IMR-90 (cell line): ENCODE measurements around the gene CRTAP. TPM values are rescaled to one million over a fixed set of nuclear protein-coding genes. Genes with fewer than 3 reads are reported as not detected.

Source experiments
- ATAC-seq: fragments of 200-7000 bp; cut with Tn5 transposase; 2 replicates; pipeline ENCODE4 v1.9.1; 2020; ENCODE audit warnings: low read depth, mild to moderate bottlenecking, moderate library complexity
- BruUV-seq: library from RNA; stranded (reverse); fragments of 400-500 nt; replicated peaks from 2 replicates; lab custom pipeline; 2021; lab: Mats Ljungman, UMichigan
- CTCF ChIA-PET: fragments of 300-600 bp; formaldehyde crosslinking; extraction: SDS; loops from one replicate; lab custom pipeline; 2021; ENCODE audit warnings: antibody characterized with exemption; lab: Yijun Ruan, JAX
- POLR2A ChIA-PET: fragments of 300-600 bp; sonication (Branson Sonifier 250); formaldehyde crosslinking; loops from one replicate; lab custom pipeline; 2022; ENCODE audit warnings: antibody characterized with exemption; ENCODE audit not compliant: unreplicated experiment; lab: Charles Lee
- DNase-seq: peaks from one replicate; pipeline ENCODE4 v3.0.0; 2013
- H2AFZ ChIP-seq: replicated peaks from 2 replicates; pipeline ENCODE3; 2013; ENCODE audit warnings: low read length, mild to moderate bottlenecking; ENCODE audit not compliant: poor library complexity
- H2AK5ac ChIP-seq: 2 replicates; pipeline ENCODE4 v1.6.1; 2013; ENCODE audit warnings: low read depth, low read length, inconsistent platforms
- H2AK9ac ChIP-seq: replicated peaks from 2 replicates; pipeline ENCODE3; 2013; ENCODE audit warnings: mild to moderate bottlenecking, low read depth, low read length, moderate library complexity; ENCODE audit not compliant: poor library complexity
- H2BK120ac ChIP-seq: 2 replicates; pipeline ENCODE4 v1.6.1; 2013; ENCODE audit warnings: low read depth, low read length, inconsistent platforms
- H2BK15ac ChIP-seq: 3 replicates; pipeline ENCODE4 v1.6.1; 2013; ENCODE audit warnings: low read depth, low read length, inconsistent platforms
- H2BK20ac ChIP-seq: 2 replicates; pipeline ENCODE4 v1.6.1; 2013; ENCODE audit warnings: low read depth, mild to moderate bottlenecking, inconsistent platforms, low read length, moderate library complexity
- H2BK5ac ChIP-seq: 2 replicates; pipeline ENCODE4 v1.6.1; 2013; ENCODE audit warnings: mild to moderate bottlenecking, low read depth, low read length, inconsistent platforms; ENCODE audit not compliant: poor library complexity, severe bottlenecking
- H3K14ac ChIP-seq: replicated peaks from 2 replicates; pipeline ENCODE4 v1.6.1; 2013; ENCODE audit warnings: low read depth, low read length, inconsistent platforms
- H3K18ac ChIP-seq: 2 replicates; pipeline ENCODE4 v1.6.1; 2013; ENCODE audit warnings: low read depth, low read length, control low read depth
- H3K23ac ChIP-seq: 2 replicates; pipeline ENCODE4 v1.6.1; 2013; ENCODE audit warnings: low read depth, low read length, inconsistent platforms
- H3K27ac ChIP-seq: 2 replicates; pipeline ENCODE4 v1.5.1; 2013; ENCODE audit warnings: mild to moderate bottlenecking, control low read depth, low read length; ENCODE audit not compliant: insufficient read depth
- H3K27me3 ChIP-seq: 2 replicates; pipeline ENCODE4 v1.6.1; 2013; ENCODE audit warnings: low read length; ENCODE audit not compliant: control insufficient read depth, insufficient read depth
- H3K36me3 ChIP-seq: 2 replicates; pipeline ENCODE4 v1.6.1; 2013; ENCODE audit warnings: low read length, mixed read lengths; ENCODE audit not compliant: control insufficient read depth, insufficient read depth
- H3K4ac ChIP-seq: 2 replicates; pipeline ENCODE4 v1.6.1; 2013; ENCODE audit warnings: low read depth, low read length, inconsistent platforms
- H3K4me1 ChIP-seq: 2 replicates; pipeline ENCODE4 v1.6.1; 2013; ENCODE audit warnings: low read length, mixed read lengths; ENCODE audit not compliant: control insufficient read depth, insufficient read depth
- H3K4me2 ChIP-seq: 2 replicates; pipeline ENCODE4 v1.6.1; 2013; ENCODE audit warnings: low read depth, mild to moderate bottlenecking, control low read depth, low read length, moderate library complexity
- H3K4me3 ChIP-seq: 2 replicates; pipeline ENCODE4 v1.5.1; 2013; ENCODE audit warnings: low read depth, mild to moderate bottlenecking, control low read depth, low read length, moderate library complexity; ENCODE audit not compliant: insufficient read depth
- H3K56ac ChIP-seq: 2 replicates; pipeline ENCODE4 v1.6.1; 2013; ENCODE audit warnings: low read length, inconsistent platforms; ENCODE audit not compliant: insufficient read depth; ENCODE audit errors: extremely low read depth
- H3K79me1 ChIP-seq, 2 experiments: 2 replicates each; pipeline ENCODE4 v1.6.1; 2013; ENCODE audit warnings: low read length in 2 of 2, inconsistent platforms in 1 of 2, low read depth in 1 of 2
- H3K9ac ChIP-seq: 2 replicates; pipeline ENCODE4 v1.6.1; 2013; ENCODE audit warnings: low read depth, low read length, control low read depth
- H3K9me1 ChIP-seq: 2 replicates; pipeline ENCODE4 v1.6.1; 2013; ENCODE audit warnings: low read length, inconsistent platforms; ENCODE audit not compliant: insufficient read depth
- H3K9me3 ChIP-seq: 2 replicates; pipeline ENCODE4 v1.6.1; 2013; ENCODE audit warnings: low read length; ENCODE audit not compliant: control insufficient read depth, insufficient read depth
- H4K20me1 ChIP-seq: 2 replicates; pipeline ENCODE4 v1.6.1; 2013; ENCODE audit warnings: low read length, inconsistent platforms; ENCODE audit not compliant: insufficient read depth
- H4K5ac ChIP-seq: 2 replicates; pipeline ENCODE4 v1.6.1; 2013; ENCODE audit warnings: mild to moderate bottlenecking, low read depth, low read length, control low read depth
- H4K8ac ChIP-seq, 2 experiments: 2 replicates each; pipeline ENCODE4 v1.6.1; 2013; ENCODE audit warnings: low read depth in 2 of 2, low read length in 2 of 2, control low read depth in 1 of 2, inconsistent platforms in 1 of 2
- H4K91ac ChIP-seq: 2 replicates; pipeline ENCODE4 v1.6.1; 2013; ENCODE audit warnings: low read depth, low read length, inconsistent platforms; ENCODE audit not compliant: insufficient read depth
- BHLHE40 ChIP-seq: fragments of 150-350 bp; IDR thresholded peaks from 2 replicates; pipeline ENCODE4 v1.6.1; 2016; ENCODE audit warnings: mild to moderate bottlenecking, low read depth, low read length
- CEBPB ChIP-seq: IDR thresholded peaks from 2 replicates; pipeline ENCODE4 v1.6.1; 2012; ENCODE audit warnings: low read depth, low read length, improper control_type of control experiment
- MAFK ChIP-seq: IDR thresholded peaks from 2 replicates; pipeline ENCODE4 v1.6.1; 2012; ENCODE audit warnings: low read depth, low read length, improper control_type of control experiment
- MAZ ChIP-seq: IDR thresholded peaks from 2 replicates; pipeline ENCODE4 v1.6.1; 2012; ENCODE audit warnings: low read depth, mild to moderate bottlenecking, low read length, improper control_type of control experiment, moderate library complexity, borderline replicate concordance
- MXI1 ChIP-seq: IDR thresholded peaks from 2 replicates; pipeline ENCODE4 v1.6.1; 2012; ENCODE audit warnings: low read depth, mild to moderate bottlenecking, low read length, moderate library complexity, borderline replicate concordance
- NFE2L2 ChIP-seq: fragments of 150-350 bp; IDR thresholded peaks from 2 replicates; pipeline ENCODE4 v1.6.1; 2016; ENCODE audit warnings: low read depth, mild to moderate bottlenecking, low read length
- POLR2A ChIP-seq: IDR thresholded peaks from 2 replicates; pipeline ENCODE4 v1.6.1; 2012; ENCODE audit warnings: mild to moderate bottlenecking, low read depth, low read length
- RCOR1 ChIP-seq: IDR thresholded peaks from 2 replicates; pipeline ENCODE4 v1.6.1; 2012; ENCODE audit warnings: mild to moderate bottlenecking, low read length, improper control_type of control experiment; ENCODE audit not compliant: insufficient replicate concordance
- RFX5 ChIP-seq: IDR thresholded peaks from 2 replicates; pipeline ENCODE4 v1.8.0; 2012; ENCODE audit warnings: low read depth, mild to moderate bottlenecking, low read length, moderate library complexity
- WGBS, 2 experiments: methylation state at CpG; one replicate each; pipeline versions ENCODE4 v1.1.5 to v1.1.7; 2013; ENCODE audit warnings: missing lambda C conversion rate in 2 of 2; ENCODE audit not compliant: insufficient read length in 1 of 2; ENCODE audit errors: extremely low coverage in 2 of 2; 5-methylcytosine and 5-hydroxymethylcytosine counted together
- dilution Hi-C: fragments of 300-500 bp; cut with HindIII; formaldehyde crosslinking; loops from one replicate; pipeline ENCODE4 v1.14.3; 2018; ENCODE audit warnings: low sequenced_read_pairs; ENCODE audit not compliant: unreplicated experiment
- in situ Hi-C: fragments of 300-500 bp; cut with MboI; formaldehyde crosslinking; loops from 3 replicates; pipeline ENCODE4 v1.14.3; 2019; ENCODE audit warnings: low sequenced_read_pairs, inconsistent platforms, mixed read lengths
- intact Hi-C: fragments of 100-400 bp; cut with micrococcal nuclease; formaldehyde crosslinking; loops from 2 replicates; pipeline ENCODE4 v1.10.0; 2022
- polyA plus RNA-seq, 3 experiments: library from polyadenylated mRNA; depleted of rRNA; stranded (reverse); fragments of >200 nt; gene quantifications; 2 replicates each; pipeline ENCODE4 v1.2.3, GENCODE V29; 2012; ENCODE audit warnings: low replicate concordance in 1 of 3
- total RNA-seq: library from RNA; depleted of rRNA; stranded (reverse); fragments of >200 nt; gene quantifications from 2 replicates; pipeline ENCODE4 v1.2.3, GENCODE V29; 2012
- TF ChIP-seq, protein P1 (sequence below): fragments of 150-350 bp; IDR thresholded peaks from 2 replicates; pipeline ENCODE4 v1.6.1; 2016; ENCODE audit warnings: low read depth, mild to moderate bottlenecking, low read length, moderate library complexity, borderline replicate concordance
- TF ChIP-seq, protein P2 (sequence below): conservative IDR thresholded peaks from 2 replicates; pipeline ENCODE4 v1.5.1; 2012; ENCODE audit warnings: mild to moderate bottlenecking, low read depth, low read length, improper control_type of control experiment
- TF ChIP-seq, protein P3 (sequence below): fragments of 150-350 bp; IDR thresholded peaks from 2 replicates; pipeline ENCODE4 v1.6.1; 2017; ENCODE audit warnings: mild to moderate bottlenecking, antibody characterized with exemption, low read length, low read depth

CRTAP gene
- total and polyA plus RNA-seq, 2 of the 4 experiments (the other 2 are of a cell fraction), result 108 to 205 TPM

DNA sequence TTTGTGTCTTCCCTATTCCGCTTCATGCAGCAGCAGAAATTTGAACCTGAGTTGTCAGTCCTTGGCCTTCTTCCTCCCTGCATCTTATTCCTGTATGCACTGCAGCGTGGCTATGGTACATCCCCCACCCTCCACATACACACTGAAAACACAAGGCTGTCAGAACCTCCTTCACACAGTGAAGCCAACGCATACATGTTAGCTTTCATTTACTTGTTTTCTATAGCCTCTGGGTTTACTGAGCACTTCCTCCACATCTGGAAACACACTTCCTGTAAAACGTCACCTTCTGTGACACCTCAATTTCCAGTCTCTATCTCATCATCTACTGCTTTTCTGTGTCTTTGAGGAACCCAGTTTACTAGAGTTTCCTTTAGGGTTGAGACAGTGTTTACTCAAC is 57.8 kb downstream of the CRTAP start:
- no peak overlapping the region for H2AK5ac ChIP-seq
- no peak overlapping the region for H4K8ac ChIP-seq
- H3K14ac ChIP-seq, result no peak overlapping the region
- H2AK9ac ChIP-seq, result no peak overlapping the region
- ChIA-PET CTCF (no interaction called here), POLR2A (no interaction called here)
- no peak overlapping the region for H3K4me2 ChIP-seq
- TF ChIP-seq BHLHE40 (no peak), NFE2L2 (no peak), RFX5 (no peak), POLR2A (no peak), MXI1 (no peak), CEBPB (no peak), RCOR1 (no peak), MAFK (no peak), MAZ (no peak)
- TF ChIP-seq, protein P1, sequence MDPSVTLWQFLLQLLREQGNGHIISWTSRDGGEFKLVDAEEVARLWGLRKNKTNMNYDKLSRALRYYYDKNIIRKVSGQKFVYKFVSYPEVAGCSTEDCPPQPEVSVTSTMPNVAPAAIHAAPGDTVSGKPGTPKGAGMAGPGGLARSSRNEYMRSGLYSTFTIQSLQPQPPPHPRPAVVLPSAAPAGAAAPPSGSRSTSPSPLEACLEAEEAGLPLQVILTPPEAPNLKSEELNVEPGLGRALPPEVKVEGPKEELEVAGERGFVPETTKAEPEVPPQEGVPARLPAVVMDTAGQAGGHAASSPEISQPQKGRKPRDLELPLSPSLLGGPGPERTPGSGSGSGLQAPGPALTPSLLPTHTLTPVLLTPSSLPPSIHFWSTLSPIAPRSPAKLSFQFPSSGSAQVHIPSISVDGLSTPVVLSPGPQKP, result no peak
- TF ChIP-seq, protein P2, sequence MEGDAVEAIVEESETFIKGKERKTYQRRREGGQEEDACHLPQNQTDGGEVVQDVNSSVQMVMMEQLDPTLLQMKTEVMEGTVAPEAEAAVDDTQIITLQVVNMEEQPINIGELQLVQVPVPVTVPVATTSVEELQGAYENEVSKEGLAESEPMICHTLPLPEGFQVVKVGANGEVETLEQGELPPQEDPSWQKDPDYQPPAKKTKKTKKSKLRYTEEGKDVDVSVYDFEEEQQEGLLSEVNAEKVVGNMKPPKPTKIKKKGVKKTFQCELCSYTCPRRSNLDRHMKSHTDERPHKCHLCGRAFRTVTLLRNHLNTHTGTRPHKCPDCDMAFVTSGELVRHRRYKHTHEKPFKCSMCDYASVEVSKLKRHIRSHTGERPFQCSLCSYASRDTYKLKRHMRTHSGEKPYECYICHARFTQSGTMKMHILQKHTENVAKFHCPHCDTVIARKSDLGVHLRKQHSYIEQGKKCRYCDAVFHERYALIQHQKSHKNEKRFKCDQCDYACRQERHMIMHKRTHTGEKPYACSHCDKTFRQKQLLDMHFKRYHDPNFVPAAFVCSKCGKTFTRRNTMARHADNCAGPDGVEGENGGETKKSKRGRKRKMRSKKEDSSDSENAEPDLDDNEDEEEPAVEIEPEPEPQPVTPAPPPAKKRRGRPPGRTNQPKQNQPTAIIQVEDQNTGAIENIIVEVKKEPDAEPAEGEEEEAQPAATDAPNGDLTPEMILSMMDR, result no peak
- TF ChIP-seq, protein P3, sequence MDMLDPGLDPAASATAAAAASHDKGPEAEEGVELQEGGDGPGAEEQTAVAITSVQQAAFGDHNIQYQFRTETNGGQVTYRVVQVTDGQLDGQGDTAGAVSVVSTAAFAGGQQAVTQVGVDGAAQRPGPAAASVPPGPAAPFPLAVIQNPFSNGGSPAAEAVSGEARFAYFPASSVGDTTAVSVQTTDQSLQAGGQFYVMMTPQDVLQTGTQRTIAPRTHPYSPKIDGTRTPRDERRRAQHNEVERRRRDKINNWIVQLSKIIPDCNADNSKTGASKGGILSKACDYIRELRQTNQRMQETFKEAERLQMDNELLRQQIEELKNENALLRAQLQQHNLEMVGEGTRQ, result no peak
- H4K91ac ChIP-seq, result no peak overlapping the region
- intact Hi-C loops (no loop called here), in situ Hi-C loops (no loop called here), dilution Hi-C loops (no loop called here)
- H3K18ac ChIP-seq, result no peak overlapping the region
- no peak overlapping the region for H3K23ac ChIP-seq
- no peak overlapping the region for H3K56ac ChIP-seq
- no peak overlapping the region for H2BK5ac ChIP-seq
- WGBS, 2 experiments, result 80% methylated on average over 3 of the region's 4 CpGs; no CpG with 5 or more reads in 1 of the 2 experiments
- ATAC-seq (no peak), DNase-seq (no peak)
- H3K4ac ChIP-seq, result no peak overlapping the region
- peaks cover 7% of the 10 kb centered on the region for H3K9me1 ChIP-seq
- no peak overlapping the region for H2BK20ac ChIP-seq
- H2AFZ ChIP-seq, result peak overlapping the region; percentile 5
- H3K4me3 ChIP-seq, result no peak overlapping the region
- H3K9ac ChIP-seq, result no peak overlapping the region
- no peaks in the 10 kb centered on the region for H4K20me1 ChIP-seq
- no peaks in the 10 kb centered on the region for H3K36me3 ChIP-seq
- no TSS peak for BruUV-seq
- no peaks in the 10 kb centered on the region for H3K9me3 ChIP-seq
- no peak overlapping the region for H2BK120ac ChIP-seq
- H3K79me1 ChIP-seq, result no peaks in the 10 kb centered on the region
- H4K5ac ChIP-seq, result no peak overlapping the region
- H3K27ac ChIP-seq, result no peak overlapping the region
- H2BK15ac ChIP-seq, result no peak overlapping the region
- H3K27me3 ChIP-seq, result no peaks in the 10 kb centered on the region
- H3K4me1 ChIP-seq, result peaks cover 2% of the 10 kb centered on the region
